ENCODE measurements around the gene SIMC1.

DNA sequence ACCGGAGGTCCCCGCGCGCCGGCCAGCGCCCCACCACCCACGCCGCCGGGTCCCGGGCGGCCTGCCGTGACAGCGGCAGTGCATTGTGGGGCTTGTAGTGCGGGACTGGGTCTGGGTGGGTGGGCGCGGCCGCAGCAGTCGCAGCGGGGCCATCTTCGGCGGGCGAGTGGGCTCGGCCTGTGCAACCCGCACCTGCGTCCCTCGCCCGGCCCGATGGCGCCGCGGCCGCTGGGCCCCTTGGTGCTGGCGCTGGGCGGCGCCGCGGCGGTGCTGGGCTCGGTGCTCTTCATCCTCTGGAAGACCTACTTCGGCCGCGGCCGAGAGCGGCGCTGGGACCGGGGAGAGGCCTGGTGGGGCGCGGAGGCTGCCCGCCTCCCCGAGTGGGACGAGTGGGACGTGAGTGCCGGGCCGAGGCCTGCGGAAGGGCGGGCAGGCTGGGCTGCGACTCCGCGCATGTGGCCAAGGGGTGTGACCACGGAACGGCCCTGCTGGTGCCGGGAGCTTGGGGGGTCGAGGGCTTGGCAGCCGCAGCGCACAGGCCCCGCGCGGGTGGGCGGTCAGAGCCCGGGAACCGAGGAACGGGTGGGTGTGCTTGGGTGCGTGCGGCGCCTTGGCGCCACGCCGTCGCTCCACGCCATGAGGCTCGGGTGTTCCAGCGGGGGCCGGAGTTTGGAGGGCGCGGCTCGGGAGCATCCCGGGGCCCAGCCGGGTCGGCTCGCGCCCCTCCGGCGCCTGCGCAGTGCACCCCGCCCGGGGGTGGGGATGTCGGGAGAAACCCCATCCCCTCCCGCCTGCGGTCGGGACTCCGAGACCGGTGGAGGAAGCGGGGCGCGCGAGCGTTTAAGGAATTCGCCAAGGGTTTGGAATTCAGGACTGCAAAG, 127.4 kb downstream of the SIMC1 start, which contains the start of gene ARL10:
- TF ChIP-seq EZH2 (IDR thresholded peaks at IDR 0.05; ENCODE audit: borderline replicate concordance, low read length): no peak
- TF ChIP-seq, protein P1, sequence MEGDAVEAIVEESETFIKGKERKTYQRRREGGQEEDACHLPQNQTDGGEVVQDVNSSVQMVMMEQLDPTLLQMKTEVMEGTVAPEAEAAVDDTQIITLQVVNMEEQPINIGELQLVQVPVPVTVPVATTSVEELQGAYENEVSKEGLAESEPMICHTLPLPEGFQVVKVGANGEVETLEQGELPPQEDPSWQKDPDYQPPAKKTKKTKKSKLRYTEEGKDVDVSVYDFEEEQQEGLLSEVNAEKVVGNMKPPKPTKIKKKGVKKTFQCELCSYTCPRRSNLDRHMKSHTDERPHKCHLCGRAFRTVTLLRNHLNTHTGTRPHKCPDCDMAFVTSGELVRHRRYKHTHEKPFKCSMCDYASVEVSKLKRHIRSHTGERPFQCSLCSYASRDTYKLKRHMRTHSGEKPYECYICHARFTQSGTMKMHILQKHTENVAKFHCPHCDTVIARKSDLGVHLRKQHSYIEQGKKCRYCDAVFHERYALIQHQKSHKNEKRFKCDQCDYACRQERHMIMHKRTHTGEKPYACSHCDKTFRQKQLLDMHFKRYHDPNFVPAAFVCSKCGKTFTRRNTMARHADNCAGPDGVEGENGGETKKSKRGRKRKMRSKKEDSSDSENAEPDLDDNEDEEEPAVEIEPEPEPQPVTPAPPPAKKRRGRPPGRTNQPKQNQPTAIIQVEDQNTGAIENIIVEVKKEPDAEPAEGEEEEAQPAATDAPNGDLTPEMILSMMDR (IDR thresholded peaks at IDR 0.05; ENCODE audit: low read length): no peak
